ENCODE data around the gene USP15.
"Not testable (repeated sequence)": the region's sequence is repeated elsewhere in the genome, so short reads cannot be mapped to it uniquely, and the experiment has no call there.

USP15 gene

DNA sequence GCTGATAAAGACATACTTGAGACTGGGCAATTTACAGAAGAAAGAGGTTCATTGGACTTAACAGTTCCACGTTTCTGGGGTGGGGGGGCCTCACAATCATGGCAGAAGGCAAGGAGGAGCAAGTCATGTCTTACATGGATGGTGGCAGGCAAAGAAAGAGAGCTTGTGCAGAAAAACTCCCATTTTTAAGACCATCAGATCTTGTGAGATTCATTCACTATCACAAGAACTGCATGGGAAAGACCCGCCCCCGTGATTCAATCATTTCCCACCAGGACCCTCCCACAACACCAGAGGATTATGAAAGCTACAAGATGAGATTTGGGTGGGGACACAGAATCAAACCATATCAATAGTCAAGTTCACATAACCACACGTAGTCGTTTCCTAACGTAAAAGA, 85.5 kb downstream of the USP15 start:
- DNase-seq (ENCODE audit: low spot score), result no peak
- TF ChIP-seq, protein P1, sequence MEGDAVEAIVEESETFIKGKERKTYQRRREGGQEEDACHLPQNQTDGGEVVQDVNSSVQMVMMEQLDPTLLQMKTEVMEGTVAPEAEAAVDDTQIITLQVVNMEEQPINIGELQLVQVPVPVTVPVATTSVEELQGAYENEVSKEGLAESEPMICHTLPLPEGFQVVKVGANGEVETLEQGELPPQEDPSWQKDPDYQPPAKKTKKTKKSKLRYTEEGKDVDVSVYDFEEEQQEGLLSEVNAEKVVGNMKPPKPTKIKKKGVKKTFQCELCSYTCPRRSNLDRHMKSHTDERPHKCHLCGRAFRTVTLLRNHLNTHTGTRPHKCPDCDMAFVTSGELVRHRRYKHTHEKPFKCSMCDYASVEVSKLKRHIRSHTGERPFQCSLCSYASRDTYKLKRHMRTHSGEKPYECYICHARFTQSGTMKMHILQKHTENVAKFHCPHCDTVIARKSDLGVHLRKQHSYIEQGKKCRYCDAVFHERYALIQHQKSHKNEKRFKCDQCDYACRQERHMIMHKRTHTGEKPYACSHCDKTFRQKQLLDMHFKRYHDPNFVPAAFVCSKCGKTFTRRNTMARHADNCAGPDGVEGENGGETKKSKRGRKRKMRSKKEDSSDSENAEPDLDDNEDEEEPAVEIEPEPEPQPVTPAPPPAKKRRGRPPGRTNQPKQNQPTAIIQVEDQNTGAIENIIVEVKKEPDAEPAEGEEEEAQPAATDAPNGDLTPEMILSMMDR (IDR thresholded peaks at IDR 0.05; ENCODE audit: extremely low read depth, missing control alignments), result no peak

DNA sequence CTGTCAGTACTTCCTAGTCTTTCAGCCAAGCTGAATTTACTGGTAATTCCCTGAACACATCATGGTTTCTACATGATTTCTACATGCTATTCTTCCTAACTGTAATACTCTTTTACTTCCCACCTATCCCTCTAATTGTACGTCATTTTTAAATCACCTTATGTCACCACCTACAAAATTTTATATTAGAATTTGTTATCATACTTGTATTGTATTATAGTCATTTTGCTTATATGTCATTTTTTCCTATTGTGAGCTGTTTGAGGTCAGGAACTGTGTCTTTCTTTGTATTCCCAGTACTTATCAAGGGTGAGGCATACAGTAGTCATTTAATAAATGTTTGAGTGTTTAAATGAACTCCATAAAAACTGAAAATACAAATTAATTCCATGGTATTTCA, 86.6 kb downstream of the USP15 start:
- TF ChIP-seq, protein P1 (IDR thresholded peaks at IDR 0.05; ENCODE audit: extremely low read depth, missing control alignments), result no peak
- DNase-seq (ENCODE audit: low spot score), result no peak

DNA sequence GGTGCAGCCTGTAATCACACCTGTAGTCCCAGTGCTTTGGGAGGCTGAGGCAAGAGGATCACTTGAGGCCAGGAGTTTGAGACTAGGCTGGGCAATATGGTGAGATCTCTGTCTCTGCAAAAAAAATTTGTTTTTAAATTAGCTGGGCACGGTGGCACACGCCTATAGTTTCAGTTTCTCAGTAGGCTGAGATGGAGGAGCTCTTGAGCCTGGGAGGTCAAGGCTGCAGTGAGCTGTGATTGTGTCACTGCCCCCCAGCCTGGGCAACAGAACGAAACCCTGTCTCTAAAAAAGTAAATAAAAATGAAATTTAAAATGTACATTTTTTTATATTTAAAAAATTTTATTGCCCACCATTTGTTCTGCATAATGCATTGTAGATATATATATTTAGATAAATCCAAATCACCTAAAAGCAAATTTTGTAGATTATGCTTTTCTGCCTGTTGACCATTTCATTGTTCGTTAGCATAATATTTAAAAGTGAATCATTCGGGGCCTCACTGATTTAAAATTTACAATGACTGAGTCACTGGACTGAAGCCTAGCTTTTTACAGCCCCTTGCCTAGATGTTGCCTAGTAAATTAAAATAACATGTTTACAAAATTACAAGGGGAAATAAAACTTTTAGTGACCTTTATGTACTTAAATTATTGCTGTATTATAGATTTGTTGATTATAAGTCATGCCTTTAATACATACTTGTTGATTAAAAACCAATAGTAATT, 87.9 kb downstream of the USP15 start:
- no peak for DNase-seq (ENCODE audit: low spot score)
- TF ChIP-seq, protein P1 (IDR thresholded peaks at IDR 0.05; ENCODE audit: extremely low read depth, missing control alignments), result no peak

DNA sequence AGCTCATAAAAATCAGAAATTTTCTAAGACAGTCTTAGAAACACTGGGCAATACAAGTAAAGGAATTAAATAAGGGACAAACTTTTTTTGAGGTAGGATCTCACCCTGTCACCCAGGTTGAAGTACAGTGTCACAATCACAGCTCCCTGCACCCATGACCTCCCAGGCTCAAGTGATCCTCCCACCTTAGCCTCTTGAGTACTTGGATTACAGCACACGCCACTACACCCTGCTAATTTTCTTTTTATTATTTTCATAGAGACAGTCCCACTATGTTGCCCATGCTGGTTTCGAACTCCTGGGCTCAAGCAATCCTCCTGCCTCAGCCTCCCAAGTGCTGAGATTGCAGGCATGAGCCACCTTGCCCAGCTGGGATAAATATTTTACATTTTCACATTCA, 90.3 kb downstream of the USP15 start:
- no peak for DNase-seq (ENCODE audit: low spot score)

DNA sequence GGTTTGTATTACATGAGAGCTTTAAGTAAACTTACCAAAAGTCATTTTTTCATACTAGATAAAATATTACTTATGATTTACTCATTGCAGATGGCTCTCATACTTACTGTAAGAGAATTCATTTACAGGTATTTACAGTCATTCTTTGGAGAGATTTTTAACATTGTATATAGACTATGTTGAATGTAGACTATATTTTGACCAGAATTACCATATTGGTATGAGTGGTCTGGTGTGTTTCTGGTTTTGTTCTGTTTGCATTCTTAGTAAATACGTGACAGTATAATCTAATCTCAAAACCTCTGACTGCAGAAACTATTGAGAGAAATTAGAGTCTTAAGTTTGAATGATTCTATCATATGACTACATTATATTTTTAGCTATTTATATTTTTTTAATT, 91.1 kb downstream of the USP15 start:
- DNase-seq (ENCODE audit: low spot score), result no peak
- TF ChIP-seq, protein P1 (IDR thresholded peaks at IDR 0.05; ENCODE audit: extremely low read depth, missing control alignments), result no peak

More for the DNA sequence above, 90.3 kb downstream of the USP15 start:
- TF ChIP-seq, protein P1 (IDR thresholded peaks at IDR 0.05; ENCODE audit: extremely low read depth, missing control alignments), result no peak

DNA sequence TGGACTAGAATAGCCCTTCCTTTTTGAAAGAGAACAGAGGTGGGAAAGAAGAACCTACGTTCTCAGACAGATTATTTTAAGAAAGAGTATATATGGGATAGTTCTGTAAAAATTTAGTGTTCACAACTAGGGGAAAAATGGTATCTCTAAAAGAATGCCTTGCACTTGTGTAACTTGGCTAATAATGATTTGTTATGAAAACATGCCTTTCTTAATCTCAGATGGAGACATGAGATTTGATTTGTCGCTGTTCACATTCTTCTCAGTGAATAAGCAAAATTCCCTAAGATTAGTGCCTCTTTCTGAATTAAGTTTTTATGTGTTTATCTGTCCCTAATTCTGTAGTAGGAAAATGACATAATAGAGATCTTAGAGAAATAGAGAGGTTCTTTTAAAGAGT, 100.8 kb downstream of the USP15 start:
- no peak for DNase-seq (ENCODE audit: low spot score)
- TF ChIP-seq, protein P1 (IDR thresholded peaks at IDR 0.05; ENCODE audit: extremely low read depth, missing control alignments), result no peak

DNA sequence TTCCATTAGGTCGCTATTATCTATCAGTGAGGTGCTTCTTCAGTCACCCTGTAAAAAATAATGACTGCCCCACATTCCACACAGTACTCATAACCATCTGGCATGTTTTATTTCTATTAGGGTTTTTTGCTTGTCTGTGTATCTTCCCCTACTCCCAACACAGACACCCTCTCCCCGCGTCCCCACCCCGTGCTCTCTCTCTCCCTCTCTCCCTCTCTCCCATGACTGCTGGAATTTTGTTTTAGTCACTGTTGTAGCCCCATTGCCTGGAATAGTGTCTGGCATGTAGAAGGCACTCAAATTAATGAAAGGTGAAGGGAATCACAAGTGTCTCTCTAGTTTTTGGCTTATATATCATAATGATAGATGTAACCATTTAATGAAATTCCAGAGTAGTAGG, 103.3 kb downstream of the USP15 start:
- TF ChIP-seq, protein P1 (IDR thresholded peaks at IDR 0.05; ENCODE audit: extremely low read depth, missing control alignments), result no peak

DNA sequence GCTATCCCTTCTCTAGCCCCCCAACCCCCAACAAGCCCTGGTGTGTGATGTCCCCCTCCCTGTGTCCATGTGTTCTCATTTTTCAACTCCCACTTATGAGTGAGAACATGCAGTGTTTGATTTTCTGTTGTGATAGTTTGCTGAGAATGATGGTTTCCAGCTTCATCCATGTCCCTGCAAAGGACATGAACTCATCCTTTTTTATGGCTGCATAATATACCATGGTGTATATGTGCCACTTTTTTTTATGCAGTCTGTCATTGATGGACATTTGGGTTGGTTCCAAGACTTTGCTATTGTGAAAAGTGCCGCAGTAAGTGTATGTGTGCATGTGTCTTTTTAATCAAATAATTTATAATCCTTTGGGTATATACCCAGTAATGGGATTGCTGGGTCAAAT, 104.5 kb downstream of the USP15 start:
- not testable (repeated sequence) for DNase-seq (ENCODE audit: low spot score)

More for the DNA sequence above, 103.3 kb downstream of the USP15 start:
- no peak for DNase-seq (ENCODE audit: low spot score)

DNA sequence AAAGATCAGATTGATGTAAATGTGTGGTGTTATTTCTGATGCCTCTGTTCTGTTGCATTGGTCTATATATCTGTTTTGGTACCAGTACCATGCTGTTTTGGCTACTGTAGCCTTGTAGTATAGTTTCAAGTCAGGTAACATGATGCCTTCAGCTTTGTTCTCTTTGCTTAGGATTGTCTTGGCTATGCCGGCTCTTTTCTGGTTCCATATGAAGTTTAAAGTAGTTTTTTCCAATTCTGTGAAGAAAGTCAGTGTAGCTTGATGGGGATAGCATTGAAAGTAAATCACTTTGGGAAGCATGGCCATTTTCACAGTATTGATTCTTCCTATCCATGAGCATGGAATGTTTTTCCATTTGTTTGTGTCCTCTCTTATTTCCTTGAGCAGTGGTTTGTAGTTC, 105.6 kb downstream of the USP15 start:
- not testable (repeated sequence) for DNase-seq (ENCODE audit: low spot score)

DNA sequence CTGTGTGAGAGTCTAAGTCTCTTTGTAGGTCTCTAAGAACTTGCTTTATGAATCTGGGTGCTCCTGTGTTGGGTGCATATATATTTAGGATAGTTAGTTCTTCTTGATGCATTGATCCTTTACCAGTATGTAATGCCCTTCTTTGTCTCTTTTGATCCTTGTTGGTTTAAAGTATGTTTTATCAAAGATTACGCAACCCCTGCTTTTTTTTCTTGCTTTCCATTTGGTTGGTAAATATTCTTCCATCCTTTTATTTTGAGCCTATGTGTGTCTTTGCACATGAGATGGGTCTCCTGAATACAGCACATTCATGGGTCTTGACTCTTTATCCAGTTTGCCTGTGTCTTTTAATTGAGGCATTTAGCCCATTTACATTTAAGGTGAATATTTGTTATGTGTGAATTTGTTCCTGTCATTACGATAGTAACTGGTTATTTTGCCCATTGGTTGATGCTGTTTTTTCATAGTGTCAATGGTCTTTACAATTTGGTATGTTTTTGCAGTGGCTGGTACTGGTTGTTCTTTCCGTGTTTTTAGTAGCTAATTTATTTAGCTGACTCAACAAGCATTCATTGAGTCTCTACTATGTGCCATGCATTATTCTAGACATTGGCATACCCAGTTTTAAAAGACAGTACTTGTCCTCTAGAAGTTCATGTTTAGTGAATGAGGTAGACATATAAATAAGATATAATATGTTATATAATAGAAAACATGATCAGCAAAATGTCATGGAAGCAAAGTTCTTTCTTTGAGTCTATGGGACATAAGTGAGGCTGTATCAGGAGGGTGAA, 108.4 kb downstream of the USP15 start:
- DNase-seq (ENCODE audit: low spot score), result not testable (repeated sequence)

All from GM20000 (cell line).